RWPE1 (cell line): ENCODE results near the gene KAZN.

Source experiments
- CTCF ChIA-PET: fragments of 350-600 bp; sonication (Branson Sonifier 250); formaldehyde crosslinking; extraction: SDS; loops from one replicate; lab custom pipeline; 2021; lab: Yijun Ruan, JAX
- POLR2A ChIA-PET: fragments of 400-600 bp; formaldehyde crosslinking; extraction: SDS; loops from one replicate; lab custom pipeline; 2020; ENCODE audit warnings: antibody characterized with exemption; ENCODE audit not compliant: low non-redundant PET; lab: Yijun Ruan, JAX
- DNase-seq: peaks from one replicate; pipeline ENCODE4 v3.0.0; 2012; ENCODE audit warnings: low spot score
- H3K27ac ChIP-seq: fragments of 450-650 bp; 2 replicates; pipeline ENCODE4 v1.5.1; 2017
- TF ChIP-seq, protein P1 (sequence below): fragments of 450-650 bp; conservative IDR thresholded peaks from 2 replicates; pipeline ENCODE4 v1.5.1; 2017; ENCODE audit warnings: low read depth, mild to moderate bottlenecking

The KAZN gene

DNA sequence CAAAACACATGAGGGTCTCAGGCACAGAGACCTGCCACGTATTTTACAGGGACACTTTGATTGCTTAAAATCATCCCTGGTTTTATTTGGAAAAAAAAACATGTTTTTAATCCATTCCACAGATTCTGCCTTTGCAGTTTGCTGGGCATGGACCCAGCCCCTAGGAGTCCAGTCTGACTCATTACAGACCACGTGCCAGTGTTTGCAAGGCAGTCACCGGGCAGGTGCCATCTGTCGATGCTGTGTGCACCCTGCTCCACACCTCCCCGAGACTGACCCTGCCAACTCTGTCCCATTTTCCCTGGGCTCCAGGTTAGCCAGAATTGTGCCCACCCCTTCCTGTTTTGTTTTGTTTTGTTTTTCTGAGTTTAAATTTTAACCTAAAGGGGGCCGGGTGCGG, 406.6 kb downstream of the KAZN start:
- no peak for DNase-seq
- ChIA-PET CTCF (interaction anchor here (0.6 kb wide), 1 partner anchor 9 kb away, joined by 3 read pairs; no protein-coding TSS in a partner anchor), POLR2A (no interaction called here)
- TF ChIP-seq, protein P1, sequence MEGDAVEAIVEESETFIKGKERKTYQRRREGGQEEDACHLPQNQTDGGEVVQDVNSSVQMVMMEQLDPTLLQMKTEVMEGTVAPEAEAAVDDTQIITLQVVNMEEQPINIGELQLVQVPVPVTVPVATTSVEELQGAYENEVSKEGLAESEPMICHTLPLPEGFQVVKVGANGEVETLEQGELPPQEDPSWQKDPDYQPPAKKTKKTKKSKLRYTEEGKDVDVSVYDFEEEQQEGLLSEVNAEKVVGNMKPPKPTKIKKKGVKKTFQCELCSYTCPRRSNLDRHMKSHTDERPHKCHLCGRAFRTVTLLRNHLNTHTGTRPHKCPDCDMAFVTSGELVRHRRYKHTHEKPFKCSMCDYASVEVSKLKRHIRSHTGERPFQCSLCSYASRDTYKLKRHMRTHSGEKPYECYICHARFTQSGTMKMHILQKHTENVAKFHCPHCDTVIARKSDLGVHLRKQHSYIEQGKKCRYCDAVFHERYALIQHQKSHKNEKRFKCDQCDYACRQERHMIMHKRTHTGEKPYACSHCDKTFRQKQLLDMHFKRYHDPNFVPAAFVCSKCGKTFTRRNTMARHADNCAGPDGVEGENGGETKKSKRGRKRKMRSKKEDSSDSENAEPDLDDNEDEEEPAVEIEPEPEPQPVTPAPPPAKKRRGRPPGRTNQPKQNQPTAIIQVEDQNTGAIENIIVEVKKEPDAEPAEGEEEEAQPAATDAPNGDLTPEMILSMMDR, result no peak
- H3K27ac ChIP-seq, result no peak overlapping the region

DNA sequence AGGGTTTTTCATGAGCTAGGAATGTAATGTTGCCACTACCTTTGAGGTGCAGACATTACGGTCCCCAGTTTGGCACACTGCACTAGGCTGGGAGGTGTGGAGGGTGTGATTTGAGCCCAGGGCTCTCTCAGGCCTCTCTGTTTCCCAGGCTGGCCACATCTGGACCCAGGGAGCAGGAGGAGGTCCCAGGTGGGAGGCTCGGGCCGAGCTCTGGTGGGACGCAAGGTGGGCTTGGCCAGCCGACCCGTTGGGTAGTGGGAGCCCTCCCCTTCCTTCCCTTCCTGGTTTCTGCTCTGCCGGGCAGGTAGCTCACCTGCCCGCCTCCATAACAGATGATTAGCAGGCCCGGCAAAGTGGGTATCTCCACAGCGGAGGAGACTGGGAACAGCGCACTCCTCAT, 408.9 kb downstream of the KAZN start:
- TF ChIP-seq, protein P1, result no peak
- ChIA-PET POLR2A (no interaction called here), CTCF (no interaction called here)
- H3K27ac ChIP-seq, result no peak overlapping the region
- no peak for DNase-seq

DNA sequence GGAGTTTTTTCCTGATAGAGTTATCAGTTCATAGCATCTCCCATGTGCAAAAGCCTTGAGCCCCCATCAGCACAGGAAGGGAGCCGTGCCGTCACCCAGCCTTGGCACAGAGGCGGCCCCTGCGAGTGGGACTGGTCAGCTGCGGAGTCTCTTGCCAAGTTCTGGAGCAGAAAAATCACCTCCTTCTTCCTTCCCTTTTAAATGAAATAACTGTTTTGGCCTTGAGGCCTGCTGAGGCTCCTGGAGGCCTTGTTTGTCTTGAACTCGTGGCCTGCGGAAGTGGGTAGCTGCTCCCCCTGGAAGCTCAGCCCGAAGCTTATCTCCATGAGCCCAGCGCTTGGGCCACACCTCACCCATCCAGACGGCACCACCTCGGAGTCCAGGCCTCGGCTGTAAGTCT, 409.4 kb downstream of the KAZN start:
- TF ChIP-seq, protein P1, result no peak
- ChIA-PET CTCF (no interaction called here), POLR2A (no interaction called here)
- no peak for DNase-seq
- H3K27ac ChIP-seq, result no peak overlapping the region

DNA sequence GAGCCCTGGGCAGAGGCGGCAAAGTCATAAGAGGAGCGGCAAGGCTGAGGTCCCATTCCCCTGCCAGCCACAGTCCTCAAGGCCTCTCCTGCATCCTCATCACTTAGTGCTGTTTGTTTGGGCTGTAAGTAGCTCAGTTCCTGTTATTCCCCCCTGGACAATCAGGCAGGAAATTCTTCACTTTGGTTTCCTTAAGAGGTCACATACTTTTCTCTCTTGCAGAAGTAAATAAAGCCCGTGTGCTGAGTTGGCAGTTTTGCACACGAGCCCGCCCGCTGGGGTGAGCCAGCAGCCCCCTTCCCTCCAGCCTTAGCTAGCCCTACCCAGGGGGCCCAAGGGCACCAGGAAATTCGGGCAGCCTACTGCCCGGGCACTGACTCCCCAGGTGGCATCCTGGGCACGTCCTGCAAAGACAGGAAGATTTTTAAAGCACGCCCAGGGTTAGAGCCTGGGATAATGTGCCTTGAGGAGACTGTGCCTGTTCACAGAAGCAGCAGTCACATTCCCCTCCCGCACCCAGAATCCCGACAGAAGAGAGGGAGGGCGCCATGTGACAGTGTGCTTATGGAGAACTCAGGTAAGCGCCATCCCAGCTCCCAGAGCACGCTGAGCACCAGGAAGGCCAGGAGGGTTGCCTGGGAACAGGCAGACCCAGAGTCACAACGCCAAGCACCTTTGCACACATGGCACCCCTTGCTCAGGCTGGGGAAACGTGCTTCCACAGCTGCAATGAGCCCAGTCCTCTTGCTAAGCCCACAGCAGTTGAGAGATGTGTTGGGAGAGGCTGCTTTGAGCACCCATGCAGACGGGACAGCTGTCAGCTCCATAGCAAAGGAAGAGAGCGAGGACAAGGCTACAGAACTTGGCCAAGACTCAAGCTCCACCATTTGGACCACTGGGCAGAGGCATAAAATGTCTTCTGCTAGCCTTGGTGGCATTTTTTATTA, 410.6 kb downstream of the KAZN start:
- CTCF ChIA-PET, result no interaction called here
- TF ChIP-seq, protein P1, result no peak
- H3K27ac ChIP-seq, result no peak overlapping the region
- DNase-seq, result no peak
- POLR2A ChIA-PET, result no interaction called here

DNA sequence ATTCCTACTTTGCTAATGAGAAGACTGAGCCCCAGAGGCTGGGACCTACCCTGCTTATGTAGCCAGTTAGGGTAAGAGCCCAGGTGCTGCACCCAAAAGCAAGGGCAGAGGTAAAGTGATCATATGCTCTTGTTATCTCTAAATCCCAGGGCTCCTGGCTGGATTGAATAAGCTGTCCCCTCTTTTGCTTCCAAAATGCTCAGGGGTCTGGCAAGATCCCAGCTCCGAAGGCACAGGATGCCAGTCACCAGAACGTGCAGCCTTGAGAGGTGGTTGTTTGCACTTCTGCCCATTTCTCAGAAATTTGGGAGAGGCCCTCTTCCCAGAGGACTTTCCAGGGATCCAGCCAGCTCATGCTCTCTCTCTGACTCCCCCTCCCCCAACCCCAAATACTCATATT, 412.7 kb downstream of the KAZN start:
- TF ChIP-seq, protein P1, result no peak
- DNase-seq, result no peak
- ChIA-PET POLR2A (no interaction called here), CTCF (interaction anchor here (0.7 kb wide), 1 partner anchor 14 kb away, joined by 4 read pairs; no protein-coding TSS in a partner anchor)
- no peak overlapping the region for H3K27ac ChIP-seq

DNA sequence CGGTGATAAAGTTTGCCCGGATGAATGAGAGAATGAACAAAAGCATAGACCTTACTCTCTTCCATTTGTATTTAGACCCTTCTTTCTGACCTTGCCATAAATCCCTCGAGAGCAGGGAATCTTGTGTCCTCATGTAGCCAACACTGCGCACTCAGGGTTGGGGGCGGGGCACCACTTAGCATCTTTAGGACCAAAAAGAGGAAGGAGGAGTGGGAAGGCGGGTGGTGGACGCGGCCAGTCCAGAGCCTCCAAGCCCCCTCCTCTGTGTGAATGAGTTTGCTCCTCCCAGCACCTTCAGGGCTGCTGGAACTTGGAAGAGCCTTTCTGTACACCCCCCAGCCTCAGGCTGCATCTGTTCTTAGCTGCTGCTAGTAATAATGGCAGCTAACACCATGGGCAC, 413.2 kb downstream of the KAZN start:
- CTCF ChIA-PET, result interaction anchor here (0.7 kb wide), 1 partner anchor 14 kb away, joined by 4 read pairs; no protein-coding TSS in a partner anchor
- H3K27ac ChIP-seq, result no peak overlapping the region
- POLR2A ChIA-PET, result no interaction called here
- TF ChIP-seq, protein P1, result no peak
- DNase-seq, result no peak
